DMS53 treated with DMSO at 0.1 percent for 48 hours (cell line): ENCODE data around the gene TMEM30A.
A peak's percentile ranks its signal among the peaks of the same experiment; 100 is the strongest.

Experiments
- DNase-seq: peaks from one replicate; lab custom pipeline; 2025; ENCODE audit not compliant: unreplicated experiment; lab: John Stamatoyannopoulos, UW

Gene TMEM30A

DNA sequence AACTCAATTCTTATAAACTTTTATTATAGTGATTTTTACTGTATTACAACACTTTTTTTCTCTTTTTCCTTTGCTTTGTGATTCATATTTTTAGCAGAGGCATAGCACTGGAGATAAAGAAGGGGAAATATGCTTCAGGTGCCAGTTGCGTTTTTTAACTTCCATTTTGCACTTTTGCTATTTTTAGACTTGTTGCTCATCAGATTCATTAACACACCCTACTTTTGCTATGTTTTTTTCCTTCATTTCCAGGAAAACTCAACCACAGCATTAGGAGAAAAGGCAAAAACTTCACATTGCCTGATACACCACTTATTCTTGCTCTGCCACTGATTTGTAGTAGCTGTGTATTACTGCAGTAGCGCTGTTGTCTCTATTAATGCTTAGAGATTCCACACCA lies 8.0 kb upstream of the TMEM30A start:
- no peak for DNase-seq

DNA sequence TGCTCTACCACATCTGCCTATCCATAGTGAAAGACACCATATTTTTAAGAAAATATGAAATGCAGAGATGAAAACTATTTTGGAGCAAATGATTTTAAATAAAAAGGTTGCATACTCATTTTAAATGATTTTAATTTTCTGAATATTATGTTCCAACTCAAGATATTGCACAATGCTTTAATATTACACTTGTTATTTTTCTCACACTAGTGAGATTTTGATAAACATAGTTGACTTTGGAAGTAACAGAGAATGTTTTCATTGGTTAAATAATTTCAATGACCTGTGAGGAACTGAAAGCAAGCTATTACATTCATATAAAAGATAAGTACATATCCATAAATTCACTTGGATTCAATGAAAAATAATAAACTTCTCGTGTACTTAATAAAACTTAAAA lies 7.2 kb upstream of the TMEM30A start:
- DNase-seq, result no peak

DNA sequence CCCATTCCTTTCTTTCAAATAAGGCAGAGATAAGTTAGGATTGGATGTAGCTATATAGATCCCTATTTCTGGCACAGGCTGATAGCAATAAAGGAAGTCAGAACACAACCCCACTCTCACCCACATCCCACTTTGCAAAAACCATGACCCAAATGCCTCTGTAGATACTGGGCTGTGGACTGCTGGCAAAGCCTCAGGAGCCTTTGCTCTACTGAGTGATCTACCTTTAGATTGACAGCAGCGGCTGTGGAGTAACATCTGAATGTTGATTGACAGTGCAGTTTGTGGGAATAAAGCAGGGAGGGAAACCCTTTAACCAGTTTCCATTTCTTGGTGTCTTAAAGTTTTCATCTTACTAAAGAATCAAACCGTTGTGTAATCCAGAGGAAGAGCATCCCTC lies 6.7 kb upstream of the TMEM30A start:
- DNase-seq, result no peak

DNA sequence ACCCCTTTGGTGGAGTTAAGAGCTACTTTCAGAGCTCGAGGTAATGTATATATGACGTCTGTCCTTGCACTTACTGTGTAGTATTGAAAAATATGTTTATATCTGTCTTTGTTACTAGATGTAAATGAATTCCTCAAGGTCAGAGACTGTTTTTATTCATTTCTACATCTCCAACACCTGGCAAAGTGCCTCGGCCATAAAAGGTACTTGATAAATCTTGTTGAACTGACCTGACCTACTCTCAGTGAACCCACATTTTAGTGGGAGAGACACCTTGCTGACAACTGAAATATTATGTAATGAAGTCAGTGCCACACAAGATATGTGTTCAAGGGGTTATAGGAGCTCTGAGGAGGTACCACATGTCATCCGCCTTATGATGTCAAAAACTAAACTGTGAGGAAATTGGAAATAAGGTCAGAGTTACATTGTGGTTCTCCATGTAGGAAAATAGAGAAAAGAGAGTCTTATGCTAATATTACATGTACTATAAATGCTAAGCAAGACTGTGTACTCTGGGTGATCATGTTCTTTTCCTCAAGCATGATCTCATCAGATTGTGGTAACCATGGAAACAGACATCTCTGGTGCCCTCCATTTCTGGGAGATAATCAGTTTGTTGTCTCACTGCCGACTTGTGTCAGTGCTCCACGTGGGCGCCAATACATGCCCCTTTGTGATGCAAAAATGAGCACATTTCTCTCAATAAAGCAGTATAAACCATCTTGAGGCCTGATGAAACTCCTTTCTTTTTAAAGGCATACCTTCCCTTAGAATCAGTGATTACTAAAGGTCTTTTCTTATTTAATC lies 5.7 kb upstream of the TMEM30A start:
- DNase-seq, result no peak

DNA sequence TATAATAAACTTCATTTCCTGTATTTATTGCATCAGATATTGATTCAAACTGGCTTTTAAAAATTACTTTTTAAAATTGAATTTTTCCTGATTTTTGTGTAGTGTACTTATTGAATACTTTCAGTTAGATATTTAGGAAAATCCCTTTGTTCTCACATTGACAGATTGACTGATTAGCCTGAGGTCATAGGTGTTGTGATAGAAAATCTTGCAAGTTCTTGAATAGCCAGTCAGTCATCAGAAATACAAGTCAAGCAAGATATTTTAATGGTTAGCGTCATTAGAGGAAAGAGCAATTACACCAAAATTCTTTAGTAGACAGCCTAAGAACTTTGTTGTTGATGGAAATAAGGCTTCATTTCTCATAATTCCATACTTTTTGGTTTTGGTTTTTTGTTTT lies 3.4 kb upstream of the TMEM30A start:
- no peak for DNase-seq

DNA sequence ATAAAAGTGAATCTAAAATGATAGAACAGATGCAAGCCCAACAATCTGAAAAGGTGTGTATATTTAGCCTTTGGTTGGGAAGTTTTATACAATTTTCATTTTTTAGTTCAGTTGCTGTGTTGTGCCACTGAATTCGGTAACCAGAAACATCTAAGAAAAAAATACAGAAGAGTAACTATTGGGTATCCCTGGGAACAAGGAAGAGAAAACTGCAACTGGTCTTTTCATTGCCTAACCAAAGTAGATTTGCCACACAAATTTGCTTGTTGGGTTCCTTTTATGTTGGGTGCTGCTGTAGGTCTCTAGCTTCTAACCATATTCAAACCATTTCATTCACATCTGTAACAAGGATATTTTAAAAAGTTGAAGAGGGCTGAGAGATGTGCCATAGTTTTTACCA lies 2.8 kb upstream of the TMEM30A start:
- no peak for DNase-seq

DNA sequence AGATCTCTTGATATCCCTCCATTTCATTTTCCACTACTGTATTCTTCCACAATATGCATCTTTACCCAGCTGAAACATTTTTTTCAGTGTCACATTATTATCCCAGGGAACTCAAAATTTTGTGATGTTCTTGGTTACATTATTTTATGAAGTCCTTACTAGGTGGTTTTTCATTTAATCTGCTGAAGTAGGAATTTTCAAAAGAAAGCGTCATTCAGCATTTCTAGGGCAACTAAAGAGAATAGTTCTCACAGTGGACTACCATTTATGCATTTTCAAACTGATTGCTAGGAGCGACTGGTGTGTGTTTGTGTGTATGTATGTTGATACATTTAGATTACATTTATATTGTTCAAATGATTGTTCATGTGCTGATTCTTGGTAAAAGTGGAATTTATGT lies 2.4 kb upstream of the TMEM30A start:
- no peak for DNase-seq

DNA sequence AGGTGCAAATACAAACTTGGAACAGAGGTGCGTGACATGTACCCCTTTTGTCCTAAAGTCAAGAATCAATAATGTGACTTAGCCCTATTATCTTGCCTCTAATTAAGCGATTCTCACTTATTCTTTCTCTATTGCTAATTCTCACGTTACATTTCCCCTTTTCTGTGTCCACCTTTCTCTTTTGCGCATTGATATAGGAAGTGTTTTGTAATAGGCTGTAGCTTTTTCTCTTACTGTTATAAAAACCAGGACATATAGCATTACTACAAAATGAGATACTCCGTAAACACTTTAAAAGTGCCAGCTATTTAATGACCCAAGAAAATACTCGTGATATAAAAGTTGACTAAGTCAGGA lies 669 bp upstream of the TMEM30A start:
- peak; percentile 72 for DNase-seq

DNA sequence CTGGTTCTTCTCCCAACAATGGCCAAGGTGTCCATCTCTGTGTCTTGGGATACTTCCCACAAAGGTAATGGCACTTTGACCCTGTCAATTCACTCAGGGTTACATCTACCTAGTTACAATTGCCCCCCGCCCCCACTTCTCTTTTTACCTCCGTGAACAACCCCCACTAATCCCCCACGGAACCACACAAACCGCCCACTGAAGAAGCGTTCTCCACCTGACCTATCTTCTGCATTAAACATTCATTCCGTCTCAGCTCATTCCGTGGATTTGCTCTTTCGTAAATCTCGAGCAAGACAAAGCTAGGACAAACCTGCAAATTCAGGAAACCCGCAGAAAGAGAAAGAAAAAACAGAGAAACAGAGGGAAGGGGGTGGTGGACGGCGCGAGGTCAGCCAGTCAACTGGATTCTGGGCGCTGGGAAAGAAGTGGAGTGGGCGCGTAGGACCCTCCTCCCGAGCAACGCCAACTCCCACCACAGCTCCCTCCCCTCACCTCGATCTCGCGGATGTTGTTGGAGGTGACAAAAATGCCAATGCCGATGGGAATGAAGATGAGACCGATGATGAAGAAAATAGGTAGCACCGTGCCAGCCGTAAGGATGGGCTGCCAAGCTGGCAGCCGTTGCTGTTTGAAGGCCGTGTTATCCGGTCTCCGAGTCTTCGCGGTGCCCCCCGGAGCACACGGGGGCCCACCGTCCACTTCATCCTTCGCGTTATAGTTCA lies 523 bp downstream of the TMEM30A start:
- no peak for DNase-seq

DNA sequence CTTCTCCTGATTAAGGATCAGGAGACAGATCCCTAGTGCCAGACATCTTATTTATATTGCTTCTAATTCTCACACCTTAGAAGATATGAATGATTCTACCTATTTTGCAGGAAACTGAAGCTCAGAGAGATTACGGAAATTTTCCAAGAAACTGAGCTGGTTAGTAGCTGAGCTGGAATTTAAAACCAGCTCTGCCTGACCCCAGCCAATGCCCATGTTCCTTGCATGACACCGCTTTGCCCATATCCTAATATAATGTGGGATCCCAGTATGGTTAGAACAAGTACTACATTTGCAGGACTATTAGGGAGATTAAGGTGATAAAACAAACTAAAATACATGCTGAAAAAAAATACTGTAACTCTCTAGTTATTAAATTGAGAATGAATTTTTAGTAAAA lies 1.9 kb downstream of the TMEM30A start:
- DNase-seq, result no peak

DNA sequence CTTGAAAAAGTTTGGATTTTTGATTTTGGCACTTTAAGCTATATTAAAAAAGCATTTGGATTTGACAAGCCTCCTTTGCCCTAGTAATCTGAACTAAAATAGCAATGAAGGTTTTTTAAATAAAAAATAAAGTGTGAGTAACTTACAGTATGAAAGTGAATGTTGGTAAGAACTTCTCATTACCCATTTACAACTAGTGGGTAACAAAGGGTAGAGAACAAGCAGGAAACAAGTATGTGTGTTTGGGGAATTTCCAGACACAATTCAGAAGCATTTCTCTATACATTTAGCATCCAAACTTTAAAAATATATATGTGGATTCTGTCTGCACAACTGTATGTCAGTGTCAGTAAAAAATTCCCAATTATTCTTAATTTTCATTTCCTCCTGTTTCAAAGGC lies 2.9 kb downstream of the TMEM30A start:
- no peak for DNase-seq

DNA sequence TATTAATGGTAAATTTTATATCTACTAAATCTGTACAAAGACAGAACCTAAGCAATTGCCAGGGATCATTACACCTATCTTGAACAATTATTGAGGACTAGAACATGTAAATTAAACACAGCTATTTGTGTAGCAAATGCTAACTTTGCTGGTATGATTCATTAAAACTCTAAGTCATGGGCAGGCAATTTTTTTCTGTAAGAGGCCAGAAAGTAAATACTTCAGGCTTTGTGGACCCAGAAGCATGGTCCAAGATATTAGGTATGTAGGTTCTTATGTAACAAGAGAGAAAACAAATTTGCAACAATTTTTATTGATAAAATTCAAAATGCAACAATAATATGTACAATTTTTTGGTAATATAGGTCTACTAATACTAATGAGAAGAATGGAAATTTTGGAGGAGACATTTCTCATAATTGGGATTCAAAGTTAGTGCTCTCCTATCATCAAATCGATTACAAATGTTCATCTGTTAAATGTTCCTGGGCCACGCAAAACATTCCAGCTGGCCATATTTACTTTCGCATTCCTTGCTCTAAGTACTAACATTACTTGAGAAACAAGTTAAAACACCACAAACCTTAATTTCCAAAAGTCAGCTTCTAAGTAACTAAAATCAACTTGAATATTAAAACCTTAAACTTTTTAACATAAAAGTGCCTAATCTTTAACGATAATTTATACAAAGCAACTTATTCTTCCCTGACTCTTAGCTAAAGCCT lies 4.3 kb downstream of the TMEM30A start:
- no peak for DNase-seq

DNA sequence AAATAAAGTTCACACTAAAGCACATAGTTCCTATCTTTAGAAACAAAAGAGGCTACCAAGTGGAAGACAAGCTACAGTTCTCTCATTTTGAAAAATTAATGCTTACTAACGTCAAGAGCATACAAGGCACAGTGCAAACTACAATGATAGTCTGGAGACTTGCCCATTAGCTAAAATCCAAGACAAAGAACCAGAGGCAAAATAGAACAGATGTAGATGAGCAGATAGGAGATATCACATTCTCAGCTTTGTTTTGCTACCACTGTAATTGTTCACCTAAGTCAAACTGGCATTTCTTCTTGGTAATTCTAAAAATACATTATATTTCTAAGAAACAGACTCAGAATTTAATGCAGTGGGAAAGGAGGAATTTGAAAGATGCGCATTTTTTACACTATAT lies 5.2 kb downstream of the TMEM30A start:
- no peak for DNase-seq

DNA sequence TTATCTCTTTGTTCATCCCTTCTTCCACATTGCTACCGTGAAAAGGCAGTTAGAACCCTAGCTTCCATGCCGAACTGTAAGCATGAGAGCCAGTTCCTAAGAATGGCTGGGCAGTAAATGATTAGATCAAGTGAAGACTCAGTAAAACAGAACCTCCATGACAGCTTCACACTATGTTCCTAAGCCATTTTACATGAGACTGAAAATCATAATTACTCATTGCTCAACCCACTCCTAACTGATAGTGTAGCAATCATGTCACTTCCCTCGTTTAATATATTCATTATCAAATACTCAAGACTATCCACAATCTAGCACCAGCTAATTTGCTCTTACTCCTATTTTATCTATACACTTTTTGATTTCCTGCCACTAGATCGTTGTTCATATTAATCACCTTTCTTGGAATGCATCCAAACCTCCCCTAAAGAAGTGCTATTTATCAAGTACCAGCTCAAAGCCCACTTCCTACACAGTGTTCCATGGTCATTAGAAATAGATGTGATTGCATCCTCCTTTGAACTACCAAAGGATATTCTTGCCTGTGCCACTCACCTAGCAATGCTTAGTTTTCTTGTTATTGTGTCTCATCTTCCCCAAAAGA lies 6.0 kb downstream of the TMEM30A start:
- DNase-seq, result no peak

DNA sequence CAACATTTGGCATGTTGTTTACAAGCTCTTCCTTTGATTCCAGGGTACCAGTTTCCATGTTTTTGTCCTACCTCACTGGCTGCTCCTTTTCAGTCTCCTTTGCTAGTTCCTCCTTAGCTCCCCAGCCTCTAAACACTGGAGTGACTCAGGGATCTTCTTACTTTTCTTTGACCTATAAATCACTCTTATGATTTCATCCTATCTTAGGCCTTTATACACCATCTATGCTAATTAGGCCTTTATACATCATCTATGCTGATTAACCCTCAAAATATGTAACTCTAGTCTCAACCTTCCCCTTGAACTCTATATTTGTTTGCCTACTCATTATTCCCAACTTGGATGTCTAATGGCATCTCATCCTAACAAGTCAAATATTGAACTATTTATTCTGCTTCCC lies 9.5 kb downstream of the TMEM30A start:
- no peak for DNase-seq

DNA sequence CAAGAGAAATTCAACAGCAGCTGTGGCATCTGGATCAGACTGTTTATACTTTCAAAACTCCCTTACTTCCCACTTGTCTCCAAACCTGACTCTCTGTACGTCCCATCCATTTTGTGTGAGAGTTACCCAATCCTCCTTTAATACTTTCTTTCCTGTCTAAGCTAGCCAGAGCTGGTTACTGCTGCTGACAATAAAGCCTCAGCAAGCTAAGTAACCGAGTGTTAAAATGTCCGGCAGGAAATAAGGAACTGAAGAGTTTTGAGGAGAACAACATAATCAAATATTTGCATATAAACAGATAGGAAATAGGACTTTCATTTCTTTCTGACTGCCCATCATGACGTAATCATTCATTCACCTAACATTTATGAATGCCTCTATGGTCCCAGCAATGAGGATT lies 11.6 kb downstream of the TMEM30A start:
- no peak for DNase-seq

DNA sequence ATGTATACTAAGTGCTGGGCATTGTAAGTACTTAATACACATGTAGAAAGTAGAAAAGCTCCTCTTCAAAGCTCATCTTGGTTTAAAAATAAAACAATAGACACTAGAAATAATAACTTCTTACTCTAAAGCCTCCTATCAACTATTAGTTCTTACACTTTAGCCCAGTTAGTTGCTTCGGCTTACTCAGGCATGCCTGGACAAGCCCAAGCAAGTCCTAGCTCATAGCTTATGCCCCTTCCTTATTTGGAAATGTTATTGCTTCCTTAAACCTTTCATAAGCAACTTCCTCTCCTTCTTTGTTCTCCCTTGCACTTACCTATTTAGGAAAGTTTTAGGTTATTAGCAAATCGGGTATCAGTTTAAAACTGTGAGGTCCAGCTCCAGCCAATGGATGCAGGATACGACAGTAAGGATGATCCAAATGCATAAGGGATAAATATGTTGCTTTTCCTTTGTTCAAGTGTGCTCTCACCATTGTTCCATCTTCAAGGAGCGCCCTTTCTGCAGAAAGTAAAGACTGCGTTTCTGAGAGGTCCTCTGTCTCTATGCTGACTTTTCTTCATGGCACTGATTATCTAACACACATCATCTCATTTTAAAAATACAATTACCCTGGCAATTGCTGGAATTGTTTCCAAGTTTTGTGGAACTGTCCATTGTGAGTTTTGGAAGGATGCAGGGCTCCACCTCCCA lies 12.3 kb downstream of the TMEM30A start:
- DNase-seq, result no peak

DNA sequence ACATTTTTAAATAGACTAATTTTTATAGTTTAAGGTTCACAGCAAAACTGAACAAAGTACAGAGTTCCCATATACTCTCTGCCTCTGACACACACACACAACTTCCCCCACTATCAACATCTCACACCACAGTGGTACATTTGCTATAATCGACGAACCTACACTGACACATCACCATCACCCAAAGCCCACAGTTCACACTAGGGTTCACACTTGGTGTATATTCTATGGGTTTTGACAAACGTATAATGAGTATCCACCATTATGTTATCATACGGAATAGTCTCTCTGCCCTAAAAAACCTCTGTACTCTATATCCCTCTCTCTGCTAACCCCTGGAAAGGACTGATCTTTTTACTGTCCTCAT lies 15.6 kb downstream of the TMEM30A start:
- DNase-seq, result no peak

DNA sequence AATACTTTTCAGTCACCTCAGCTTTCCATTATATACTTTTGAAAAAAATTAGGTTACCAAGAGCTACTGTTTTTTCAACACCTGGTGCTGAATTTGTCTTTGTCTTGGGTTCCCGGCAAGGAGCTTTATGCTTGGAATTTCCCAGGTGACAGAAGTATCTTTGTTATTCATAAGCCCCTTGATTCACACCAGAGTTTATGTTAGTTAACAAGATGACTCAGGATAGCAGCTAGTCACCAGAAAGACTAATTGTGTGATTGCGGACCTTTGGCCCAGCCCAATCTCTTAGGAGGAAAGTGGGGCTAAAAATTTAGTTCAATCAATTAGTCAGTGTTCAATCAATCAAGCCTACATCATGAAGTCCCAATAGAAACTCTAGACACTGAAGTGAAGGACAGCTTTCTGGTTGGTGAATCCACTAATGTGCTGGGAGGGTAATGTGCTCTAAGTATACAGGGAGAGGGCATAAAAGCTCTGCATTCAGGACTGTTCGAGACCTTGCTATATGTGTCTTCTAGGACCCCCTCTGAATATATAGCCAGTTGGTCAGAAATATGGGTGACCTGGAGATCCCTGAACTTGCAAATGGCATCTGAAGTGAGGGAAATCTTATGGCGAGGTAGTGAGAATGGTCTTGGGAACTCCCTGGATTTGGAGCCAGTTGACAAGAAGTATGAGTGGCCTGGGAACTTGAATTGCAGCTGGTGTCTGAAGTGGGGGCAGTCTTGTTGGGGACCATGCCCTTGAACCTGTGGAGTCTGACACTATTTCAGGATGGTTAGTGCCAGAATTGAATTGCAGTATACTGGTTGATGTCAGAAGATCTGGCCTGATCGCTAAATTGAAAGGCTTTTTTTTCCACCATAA lies 16.2 kb downstream of the TMEM30A start:
- no peak for DNase-seq

DNA sequence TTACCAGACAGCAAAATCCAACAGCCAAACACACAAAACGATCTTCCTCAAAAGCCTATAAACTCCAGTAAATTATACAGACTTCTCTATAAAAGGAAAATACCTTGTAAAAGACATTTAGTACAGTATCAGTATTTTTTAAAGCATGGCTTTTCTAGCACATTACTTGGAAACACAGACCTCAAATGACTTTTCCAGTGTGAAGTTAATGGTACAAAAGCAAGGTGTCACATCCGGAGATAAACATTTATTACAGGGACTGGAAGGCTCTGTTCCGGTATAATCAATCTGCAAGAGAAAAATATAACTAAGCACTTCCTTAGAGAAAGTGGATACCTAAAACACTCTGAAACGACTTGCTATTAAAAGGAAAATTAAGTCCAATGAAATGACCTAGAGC lies 17.1 kb downstream of the TMEM30A start:
- DNase-seq, result no peak
